Jurkat, Clone E6-1 (cell line): ENCODE results near the gene SLC6A3.

Experiments
- DNase-seq: peaks from one replicate; pipeline ENCODE4 v3.0.0-alpha.2; 2011; ENCODE audit warnings: low read depth, low spot score
- H3K4me3 ChIP-seq: 2 replicates; pipeline ENCODE4 v1.5.1; 2011; ENCODE audit warnings: mild to moderate bottlenecking, low read length, control low read depth, moderate library complexity

Gene SLC6A3

DNA sequence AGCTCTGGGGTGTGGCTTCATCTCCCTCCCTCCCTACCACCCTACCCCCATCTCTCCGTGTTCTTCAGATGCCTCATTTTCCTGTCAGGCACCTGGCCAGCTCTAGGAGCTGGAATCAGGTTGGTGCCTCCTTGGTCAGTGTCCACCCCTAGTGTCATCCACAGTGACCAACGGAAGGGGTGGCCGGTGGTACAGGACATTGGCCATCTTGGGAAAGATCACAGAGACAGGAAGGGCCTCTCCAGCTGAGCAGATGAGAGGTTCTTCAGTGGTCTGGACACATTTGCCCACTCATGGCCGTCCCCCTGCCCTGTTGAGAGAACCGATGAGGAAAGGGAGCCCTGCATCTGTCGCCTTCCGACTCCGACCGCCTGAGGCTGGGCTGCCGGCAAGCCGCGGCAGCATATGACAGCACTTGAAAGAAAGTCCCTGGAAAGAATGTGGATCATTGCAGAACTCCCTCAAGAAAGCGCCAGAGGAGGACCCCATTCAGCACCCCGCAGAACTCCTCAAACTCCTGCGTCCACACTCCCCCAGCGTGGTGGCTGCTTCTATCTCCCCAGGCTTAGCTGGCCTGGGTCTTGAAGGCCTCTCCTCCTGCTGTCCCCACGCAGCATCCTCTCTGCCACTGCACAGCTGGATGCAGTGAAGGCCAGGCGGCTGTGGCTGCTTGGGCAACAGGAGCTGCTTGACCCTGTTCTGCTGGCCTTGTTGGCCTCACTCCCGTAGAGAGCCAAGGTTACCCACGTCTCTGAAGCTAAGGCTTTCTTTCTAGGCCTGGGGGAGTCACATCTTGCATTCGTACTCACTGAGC, 98.4 kb downstream of the SLC6A3 start:
- no peak for DNase-seq
- no peak overlapping the region for H3K4me3 ChIP-seq

DNA sequence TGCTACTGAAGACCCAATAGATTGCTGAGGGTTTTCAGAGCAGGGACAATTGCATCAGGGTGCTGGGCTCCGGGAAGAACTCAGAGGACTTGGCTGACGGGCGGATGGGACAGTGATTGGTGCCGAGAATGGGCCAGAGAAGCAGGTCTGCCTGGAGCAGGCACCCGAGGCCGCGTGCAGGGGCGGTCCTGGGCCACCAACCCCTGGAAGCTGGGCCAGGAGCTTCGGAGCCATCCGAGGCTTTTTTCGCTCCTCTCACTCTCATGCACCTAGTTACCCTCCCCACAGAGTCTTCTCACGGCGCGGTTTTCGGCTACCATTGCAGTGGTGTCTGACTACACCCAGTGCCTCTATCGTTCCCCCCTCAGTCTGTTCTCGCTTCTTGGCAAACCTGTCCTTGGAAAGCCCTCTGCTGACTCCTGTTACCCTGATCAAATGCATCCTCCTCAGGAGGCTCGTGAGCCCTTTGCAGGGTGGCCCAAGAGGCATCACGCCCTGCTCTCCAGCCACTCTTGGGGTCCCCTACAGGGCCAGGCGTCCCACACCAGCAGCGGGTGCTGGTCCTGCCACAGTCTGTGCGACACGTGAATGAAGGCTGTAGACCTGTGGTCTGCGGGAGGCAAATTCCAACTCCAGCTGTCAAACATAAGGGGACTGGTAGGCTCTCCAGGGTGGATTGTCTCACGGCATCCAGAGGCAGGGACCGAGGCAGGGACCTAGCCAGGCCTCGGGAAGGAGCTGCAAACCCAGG, 99.2 kb downstream of the SLC6A3 start:
- peak overlapping the region; percentile 90 for H3K4me3 ChIP-seq
- DNase-seq = no peak

DNA sequence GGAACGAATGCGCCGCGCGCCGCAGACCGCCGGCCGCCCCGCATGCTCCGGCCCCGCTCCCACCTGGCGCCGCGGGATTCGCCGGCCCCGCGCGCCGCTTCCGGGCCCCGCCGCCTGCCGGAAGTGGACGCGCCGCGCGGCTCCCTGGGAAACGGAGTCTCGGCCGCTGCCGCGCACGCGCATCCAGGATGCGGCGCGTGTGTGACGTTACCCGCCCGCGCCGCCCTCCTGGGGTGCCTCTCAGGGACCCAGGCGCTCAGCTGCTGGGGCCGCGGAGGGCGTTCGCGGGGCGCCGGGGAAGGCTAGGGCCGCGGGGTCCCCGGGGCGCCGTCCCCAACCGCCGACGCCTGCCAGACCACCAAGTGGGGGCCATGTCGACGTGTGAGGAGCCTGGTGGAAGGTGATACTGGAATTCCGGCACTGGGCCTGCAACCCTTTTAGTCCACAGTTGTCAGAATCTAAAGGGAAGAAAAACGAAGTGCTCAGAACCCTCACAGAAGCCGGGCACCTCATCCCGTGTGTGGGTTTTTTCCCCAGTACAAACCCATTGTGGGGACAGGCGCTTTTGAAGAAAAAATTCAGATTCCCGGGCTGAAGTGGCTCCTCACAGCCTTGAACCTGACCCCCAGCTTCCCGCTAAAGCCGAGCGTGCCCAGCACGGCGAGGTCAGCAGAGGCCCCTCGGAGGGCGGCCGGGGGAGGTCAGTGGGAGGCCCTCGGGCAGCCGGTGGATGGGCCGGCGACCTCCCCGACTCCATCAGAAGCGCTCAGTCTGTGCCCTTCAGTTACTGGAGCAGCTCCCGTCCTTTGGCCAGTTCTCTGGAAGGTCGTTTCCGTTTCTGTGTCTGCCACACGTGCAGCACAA, 100.0 kb downstream of the SLC6A3 start, which contains the start of gene CLPTM1L:
TSS of gene CLPTM1L (minus strand) at position 125 of the 864 bp plus-strand sequence. CDS start 258 bp downstream, outside the sequence.
- peak within 1 kb of the TSS; percentile 96 for H3K4me3 ChIP-seq
- peak; percentile 80 for DNase-seq

DNA sequence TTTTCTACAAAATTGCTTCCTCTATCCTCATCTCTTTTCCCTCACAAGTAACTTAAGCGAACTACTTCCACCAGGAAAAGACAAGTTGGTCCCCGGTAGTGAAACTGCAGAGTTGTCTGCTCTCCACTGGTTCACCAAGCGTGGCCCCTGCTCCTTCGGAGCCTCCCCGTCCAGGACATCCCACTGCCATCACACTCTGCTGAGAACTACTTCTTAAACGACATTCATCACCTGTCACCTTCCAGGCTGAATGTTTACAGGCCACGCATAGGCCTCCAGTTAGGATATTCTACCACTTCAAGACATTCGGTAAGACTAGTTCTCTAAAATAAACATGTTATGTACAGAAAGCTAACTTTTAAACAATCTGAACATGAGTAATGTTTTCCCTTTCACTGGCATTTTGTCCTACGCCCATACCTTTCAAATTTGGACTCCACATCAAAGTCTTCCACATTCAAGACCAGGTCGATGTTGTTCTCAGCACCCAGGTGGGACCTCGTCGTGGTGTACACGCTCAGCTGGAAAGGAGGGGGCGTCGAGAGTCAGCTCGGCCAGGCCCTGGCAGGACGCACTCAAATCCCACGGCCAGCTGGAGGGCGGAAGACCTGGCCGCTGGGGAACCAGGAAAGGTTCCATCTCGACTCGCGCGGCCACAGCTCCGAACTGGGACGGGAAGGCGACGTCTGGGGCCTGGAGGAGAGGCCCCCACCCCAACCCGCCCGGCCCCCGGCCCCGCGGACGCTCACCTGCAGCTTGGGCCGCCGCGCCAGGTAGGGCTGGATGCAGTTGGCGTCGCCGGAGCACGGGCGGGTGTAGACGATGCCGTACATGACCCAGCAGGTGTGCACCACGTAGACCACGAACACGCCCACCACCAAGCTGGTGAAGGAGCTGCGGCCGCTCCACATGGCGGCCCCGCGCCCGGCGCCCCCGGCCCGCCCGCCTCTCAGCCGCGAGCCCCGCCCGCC, 101.0 kb downstream of the SLC6A3 start:
- H3K4me3 ChIP-seq = peak overlapping the region; percentile 96
- DNase-seq = no peak

DNA sequence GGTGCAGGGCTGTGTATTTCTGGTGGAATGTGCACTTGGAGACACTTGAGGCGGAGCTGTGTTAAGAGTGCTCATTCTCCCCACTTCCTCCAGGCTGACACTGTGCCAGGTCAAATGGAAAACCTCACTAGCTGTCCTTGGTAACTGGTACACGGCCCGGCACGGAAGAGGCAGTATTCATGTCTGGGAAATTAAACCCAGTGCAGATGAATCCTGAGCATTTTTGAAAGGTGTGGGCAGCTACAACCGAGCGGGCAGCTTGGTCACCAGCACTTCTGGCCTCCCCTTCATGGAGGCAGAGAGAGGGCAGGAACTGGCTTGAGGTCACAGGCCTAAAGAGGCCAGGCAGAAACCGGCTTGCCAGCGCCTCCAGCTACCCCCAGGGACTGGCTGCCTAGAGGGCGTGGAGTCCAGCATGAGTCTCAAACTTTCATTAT, 101.9 kb downstream of the SLC6A3 start:
- no peak for DNase-seq
- peak overlapping the region; percentile 96 for H3K4me3 ChIP-seq
